ENCODE results near the gene ATXN10.

ATXN10 gene

GRCh38 chr22:45885171-45885840, 213.7 kb downstream of the ATXN10 start:
- Histone ChIP-seq H2AFZ (ENCODE audit: low read length) (no peak overlapping the region), H4K20me1 (ENCODE audit: insufficient read depth, low read length, poor library complexity, severe bottlenecking) (no peaks in the 10 kb centered on the region), H3K9me2 (replicated peaks; ENCODE audit: low read depth, low read length) (no peaks in the 10 kb centered on the region), H3K4me3 (ENCODE audit: low read length, poor library complexity, severe bottlenecking) (no peak overlapping the region), H3K36me3 (ENCODE audit: insufficient read depth, low read length) (no peaks in the 10 kb centered on the region), H3K79me2 (ENCODE audit: insufficient read depth, low read length) (no peaks in the 10 kb centered on the region), H3K9me3 (ENCODE audit: insufficient read depth, low read depth, low read length) (no peaks in the 10 kb centered on the region), H3K9ac (ENCODE audit: low read depth, low read length, poor library complexity, severe bottlenecking) (no peak overlapping the region), H3K4me2 (ENCODE audit: low read depth, low read length, poor library complexity, severe bottlenecking) (no peak overlapping the region), H3K4me1 (ENCODE audit: insufficient read depth, low read length, poor library complexity, severe bottlenecking) (no peaks in the 10 kb centered on the region), H3F3A (ENCODE audit: low read depth) (no peaks in the 10 kb centered on the region), H3K27me3 (ENCODE audit: insufficient read depth, low read length, poor library complexity, severe bottlenecking) (no peaks in the 10 kb centered on the region)
- TF ChIP-seq, protein P1, sequence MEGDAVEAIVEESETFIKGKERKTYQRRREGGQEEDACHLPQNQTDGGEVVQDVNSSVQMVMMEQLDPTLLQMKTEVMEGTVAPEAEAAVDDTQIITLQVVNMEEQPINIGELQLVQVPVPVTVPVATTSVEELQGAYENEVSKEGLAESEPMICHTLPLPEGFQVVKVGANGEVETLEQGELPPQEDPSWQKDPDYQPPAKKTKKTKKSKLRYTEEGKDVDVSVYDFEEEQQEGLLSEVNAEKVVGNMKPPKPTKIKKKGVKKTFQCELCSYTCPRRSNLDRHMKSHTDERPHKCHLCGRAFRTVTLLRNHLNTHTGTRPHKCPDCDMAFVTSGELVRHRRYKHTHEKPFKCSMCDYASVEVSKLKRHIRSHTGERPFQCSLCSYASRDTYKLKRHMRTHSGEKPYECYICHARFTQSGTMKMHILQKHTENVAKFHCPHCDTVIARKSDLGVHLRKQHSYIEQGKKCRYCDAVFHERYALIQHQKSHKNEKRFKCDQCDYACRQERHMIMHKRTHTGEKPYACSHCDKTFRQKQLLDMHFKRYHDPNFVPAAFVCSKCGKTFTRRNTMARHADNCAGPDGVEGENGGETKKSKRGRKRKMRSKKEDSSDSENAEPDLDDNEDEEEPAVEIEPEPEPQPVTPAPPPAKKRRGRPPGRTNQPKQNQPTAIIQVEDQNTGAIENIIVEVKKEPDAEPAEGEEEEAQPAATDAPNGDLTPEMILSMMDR (conservative IDR thresholded peaks at IDR 0.05; ENCODE audit: low read length): no peak
- TF ChIP-seq EZH2phosphoT487 (IDR thresholded peaks at IDR 0.05; ENCODE audit: borderline replicate concordance): no peak

GRCh38 chr22:45885941-45886395, 214.3 kb downstream of the ATXN10 start:
- no peak for TF ChIP-seq EZH2phosphoT487 (IDR thresholded peaks at IDR 0.05; ENCODE audit: borderline replicate concordance)
- TF ChIP-seq, protein P1 (conservative IDR thresholded peaks at IDR 0.05; ENCODE audit: low read length): no peak
- Histone ChIP-seq H3K4me2 (ENCODE audit: low read depth, low read length, poor library complexity, severe bottlenecking) (no peak overlapping the region), H3K9me2 (replicated peaks; ENCODE audit: low read depth, low read length) (no peaks in the 10 kb centered on the region), H3K9me3 (ENCODE audit: insufficient read depth, low read depth, low read length) (no peaks in the 10 kb centered on the region), H3F3A (ENCODE audit: low read depth) (no peaks in the 10 kb centered on the region), H4K20me1 (ENCODE audit: insufficient read depth, low read length, poor library complexity, severe bottlenecking) (no peaks in the 10 kb centered on the region), H3K79me2 (ENCODE audit: insufficient read depth, low read length) (no peaks in the 10 kb centered on the region), H3K9ac (ENCODE audit: low read depth, low read length, poor library complexity, severe bottlenecking) (no peak overlapping the region), H3K4me3 (ENCODE audit: low read length, poor library complexity, severe bottlenecking) (no peak overlapping the region), H3K36me3 (ENCODE audit: insufficient read depth, low read length) (no peaks in the 10 kb centered on the region), H2AFZ (ENCODE audit: low read length) (no peak overlapping the region), H3K4me1 (ENCODE audit: insufficient read depth, low read length, poor library complexity, severe bottlenecking) (no peaks in the 10 kb centered on the region), H3K27me3 (ENCODE audit: insufficient read depth, low read length, poor library complexity, severe bottlenecking) (no peaks in the 10 kb centered on the region)

DNA sequence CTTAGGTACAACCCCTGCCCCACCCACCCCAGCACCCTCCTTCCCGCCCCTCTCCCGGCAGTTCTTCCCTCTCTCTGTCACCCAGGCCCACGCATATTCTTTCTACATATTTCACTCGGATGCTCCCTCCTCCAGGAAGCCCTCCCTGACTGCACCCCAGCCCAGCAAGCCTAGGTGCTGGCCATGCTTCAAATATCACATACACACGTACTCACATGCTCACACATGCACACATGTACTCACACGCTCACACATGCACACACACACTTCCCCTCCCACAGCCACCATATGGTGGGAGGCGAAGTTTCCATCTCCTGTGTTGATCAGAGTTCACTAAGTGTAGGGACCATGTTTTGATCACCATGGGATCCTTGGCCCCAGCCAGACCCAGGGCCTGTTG, 214.9 kb downstream of the ATXN10 start:
- H4K20me1 ChIP-seq (ENCODE audit: insufficient read depth, low read length, poor library complexity, severe bottlenecking): no peaks in the 10 kb centered on the region
- no peaks in the 10 kb centered on the region for H3K79me2 ChIP-seq (ENCODE audit: insufficient read depth, low read length)
- no peaks in the 10 kb centered on the region for H3K36me3 ChIP-seq (ENCODE audit: insufficient read depth, low read length)
- H3K4me1 ChIP-seq (ENCODE audit: insufficient read depth, low read length, poor library complexity, severe bottlenecking): no peaks in the 10 kb centered on the region
- no peak overlapping the region for H3K4me2 ChIP-seq (ENCODE audit: low read depth, low read length, poor library complexity, severe bottlenecking)
- H3K9ac ChIP-seq (ENCODE audit: low read depth, low read length, poor library complexity, severe bottlenecking): no peak overlapping the region
- TF ChIP-seq, protein P1 (conservative IDR thresholded peaks at IDR 0.05; ENCODE audit: low read length): no peak
- no peak for TF ChIP-seq EZH2phosphoT487 (IDR thresholded peaks at IDR 0.05; ENCODE audit: borderline replicate concordance)
- no peak overlapping the region for H2AFZ ChIP-seq (ENCODE audit: low read length)
- no peaks in the 10 kb centered on the region for H3K9me3 ChIP-seq (ENCODE audit: insufficient read depth, low read depth, low read length)
- H3K9me2 ChIP-seq (replicated peaks; ENCODE audit: low read depth, low read length): no peaks in the 10 kb centered on the region
- no peak overlapping the region for H3K4me3 ChIP-seq (ENCODE audit: low read length, poor library complexity, severe bottlenecking)
- H3F3A ChIP-seq (ENCODE audit: low read depth): no peaks in the 10 kb centered on the region
- no peaks in the 10 kb centered on the region for H3K27me3 ChIP-seq (ENCODE audit: insufficient read depth, low read length, poor library complexity, severe bottlenecking)
